Measurements from ENCODE around the gene SLIT1. TPM values are rescaled to one million over a fixed set of nuclear protein-coding genes. Genes with fewer than 3 reads are reported as not detected.

The SLIT1 gene
- total RNA-seq, 4 donors from 2014 or later: not detected

DNA sequence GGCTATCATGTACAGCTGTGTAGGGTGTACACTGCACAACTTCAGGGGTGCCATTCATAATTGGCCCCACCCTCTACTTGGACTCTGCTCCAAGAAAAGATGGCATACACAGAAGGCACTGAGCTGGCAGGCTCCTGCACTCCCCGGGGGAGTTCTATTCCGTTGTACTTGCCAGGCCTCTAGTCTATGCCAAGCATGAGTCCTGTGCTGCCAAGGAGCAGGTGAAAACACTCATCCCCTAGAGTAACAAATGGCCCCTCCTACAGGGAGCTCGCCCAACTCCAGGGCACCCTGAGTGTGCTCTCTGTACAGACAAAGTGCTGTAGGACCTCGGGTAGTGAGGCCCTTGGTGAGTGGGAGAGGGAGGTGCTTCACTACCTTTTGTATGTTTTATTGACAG, 127.2 kb downstream of the SLIT1 start:
- TF ChIP-seq, protein P1, sequence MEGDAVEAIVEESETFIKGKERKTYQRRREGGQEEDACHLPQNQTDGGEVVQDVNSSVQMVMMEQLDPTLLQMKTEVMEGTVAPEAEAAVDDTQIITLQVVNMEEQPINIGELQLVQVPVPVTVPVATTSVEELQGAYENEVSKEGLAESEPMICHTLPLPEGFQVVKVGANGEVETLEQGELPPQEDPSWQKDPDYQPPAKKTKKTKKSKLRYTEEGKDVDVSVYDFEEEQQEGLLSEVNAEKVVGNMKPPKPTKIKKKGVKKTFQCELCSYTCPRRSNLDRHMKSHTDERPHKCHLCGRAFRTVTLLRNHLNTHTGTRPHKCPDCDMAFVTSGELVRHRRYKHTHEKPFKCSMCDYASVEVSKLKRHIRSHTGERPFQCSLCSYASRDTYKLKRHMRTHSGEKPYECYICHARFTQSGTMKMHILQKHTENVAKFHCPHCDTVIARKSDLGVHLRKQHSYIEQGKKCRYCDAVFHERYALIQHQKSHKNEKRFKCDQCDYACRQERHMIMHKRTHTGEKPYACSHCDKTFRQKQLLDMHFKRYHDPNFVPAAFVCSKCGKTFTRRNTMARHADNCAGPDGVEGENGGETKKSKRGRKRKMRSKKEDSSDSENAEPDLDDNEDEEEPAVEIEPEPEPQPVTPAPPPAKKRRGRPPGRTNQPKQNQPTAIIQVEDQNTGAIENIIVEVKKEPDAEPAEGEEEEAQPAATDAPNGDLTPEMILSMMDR (IDR thresholded peaks at IDR 0.05): no peak
- TF ChIP-seq POLR2A (IDR thresholded peaks at IDR 0.05): no peak
- no peak for DNase-seq (ENCODE audit: low spot score in 2 of 2)
- H3K4me3 ChIP-seq (ENCODE audit: low read depth, poor library complexity, severe bottlenecking): no peak overlapping the region
- intact Hi-C loops (cut with DNase I; ENCODE audit: low total_unique reads): no loop called here
- 40 to 46% methylated on average over 4 of the region's 4 CpGs for WGBS, 2 donors

DNA sequence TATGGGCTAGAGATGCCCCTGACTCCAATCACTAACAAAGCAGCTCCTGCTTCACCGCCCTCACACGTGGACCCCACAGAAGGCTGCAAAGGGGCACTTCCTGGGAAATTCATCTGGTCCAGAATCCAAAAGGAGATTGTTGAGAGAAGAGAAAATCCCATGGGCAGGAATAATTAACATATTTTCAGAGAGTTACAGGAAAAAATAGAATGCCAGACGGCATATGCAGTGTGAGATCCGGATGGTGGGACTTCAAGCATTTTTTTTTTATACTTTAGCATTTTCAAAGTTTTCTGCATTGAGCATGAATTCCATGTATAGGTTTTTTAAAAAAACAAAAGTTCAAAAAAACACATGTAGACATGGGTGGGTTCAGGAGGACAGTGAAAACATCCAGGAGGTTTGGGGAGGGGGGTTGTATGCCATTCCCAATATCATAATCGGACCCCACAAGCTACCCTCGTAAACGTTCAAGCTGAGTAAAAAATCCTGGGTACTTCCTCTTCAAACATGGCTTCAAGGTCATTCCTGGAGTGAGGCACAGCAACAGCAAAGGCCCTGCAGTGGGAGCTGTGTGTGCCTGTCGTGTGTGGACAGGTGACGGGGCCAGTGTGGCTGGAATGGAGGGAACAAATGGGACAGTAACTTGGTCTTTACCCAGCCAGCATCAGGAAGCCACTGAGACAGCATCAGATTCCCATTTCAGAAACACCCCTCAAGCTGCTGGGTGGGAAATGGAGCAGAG, 128.1 kb downstream of the SLIT1 start:
- WGBS, 2 donors: 79 to 81% methylated on average over 9 of the region's 9 CpGs
- DNase-seq (ENCODE audit: low spot score in 2 of 2): no peak
- TF ChIP-seq, protein P1 (IDR thresholded peaks at IDR 0.05): no peak
- TF ChIP-seq POLR2A (IDR thresholded peaks at IDR 0.05): no peak
- H3K4me3 ChIP-seq (ENCODE audit: low read depth, poor library complexity, severe bottlenecking): no peak overlapping the region
- intact Hi-C loops (cut with DNase I; ENCODE audit: low total_unique reads): no loop called here

DNA sequence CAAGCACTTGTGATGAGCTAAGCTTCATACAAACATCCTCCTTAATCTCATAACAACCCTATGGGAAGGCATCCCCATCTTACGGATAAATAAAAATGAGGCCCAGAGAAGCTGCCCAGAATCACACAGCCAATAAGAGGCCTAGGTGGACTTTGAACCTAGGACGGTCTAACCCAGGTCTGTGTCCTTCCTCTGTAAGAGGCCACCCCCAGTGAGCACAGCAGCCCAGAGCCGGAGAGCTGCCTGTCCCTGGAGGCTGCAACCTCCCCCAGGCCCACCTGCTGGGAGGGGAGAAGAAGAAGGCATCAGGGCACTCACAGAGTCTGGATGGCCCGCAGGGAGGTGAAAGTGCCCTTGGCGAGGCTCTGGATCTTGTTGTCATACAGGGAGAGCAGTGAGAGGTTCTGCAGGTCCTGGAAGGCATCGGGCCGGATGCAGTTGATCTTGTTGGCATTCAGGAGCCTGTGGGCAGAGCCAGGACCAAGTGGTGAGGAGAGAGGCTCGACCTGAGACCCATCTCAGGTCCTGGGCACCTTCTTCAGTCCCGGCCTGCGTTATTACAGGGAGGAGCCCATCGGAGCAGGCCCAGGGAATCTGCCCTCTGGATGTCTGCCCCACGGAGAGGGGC, 129.6 kb downstream of the SLIT1 start:
- TF ChIP-seq, protein P1 (IDR thresholded peaks at IDR 0.05): no peak
- WGBS, 2 donors: 87% methylated on average over 12 of the region's 12 CpGs
- no peak overlapping the region for H3K4me3 ChIP-seq (ENCODE audit: low read depth, poor library complexity, severe bottlenecking)
- intact Hi-C loops (cut with DNase I; ENCODE audit: low total_unique reads): no loop called here
- no peak for DNase-seq (ENCODE audit: low spot score in 2 of 2)

DNA sequence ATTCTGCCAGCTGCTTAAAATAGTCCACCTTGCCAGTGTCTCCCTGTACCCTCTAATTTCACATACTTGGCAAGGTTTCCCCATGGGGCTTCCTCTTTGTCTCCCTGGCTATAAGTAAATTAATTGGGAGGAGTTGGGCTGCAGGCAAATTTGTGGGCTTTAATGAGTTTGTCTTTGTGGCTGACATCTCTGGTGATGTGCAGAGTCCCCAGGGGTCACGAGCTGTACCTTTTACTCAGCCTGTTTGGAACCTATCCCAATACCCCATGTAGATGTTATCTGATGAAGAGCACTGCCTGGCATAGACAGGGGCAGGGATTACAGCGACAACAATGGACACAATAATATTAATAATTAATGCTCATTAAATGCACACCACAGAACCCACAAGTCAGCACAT, 132.5 kb downstream of the SLIT1 start:
- no peak overlapping the region for H3K4me3 ChIP-seq (ENCODE audit: low read depth, poor library complexity, severe bottlenecking)
- WGBS, 2 donors: 45 to 54% methylated on average over 2 of the region's 2 CpGs
- TF ChIP-seq, protein P1 (IDR thresholded peaks at IDR 0.05): no peak
- TF ChIP-seq POLR2A (IDR thresholded peaks at IDR 0.05): no peak
- no peak for DNase-seq (ENCODE audit: low spot score in 2 of 2)
- intact Hi-C loops (cut with DNase I; ENCODE audit: low total_unique reads): no loop called here

DNA sequence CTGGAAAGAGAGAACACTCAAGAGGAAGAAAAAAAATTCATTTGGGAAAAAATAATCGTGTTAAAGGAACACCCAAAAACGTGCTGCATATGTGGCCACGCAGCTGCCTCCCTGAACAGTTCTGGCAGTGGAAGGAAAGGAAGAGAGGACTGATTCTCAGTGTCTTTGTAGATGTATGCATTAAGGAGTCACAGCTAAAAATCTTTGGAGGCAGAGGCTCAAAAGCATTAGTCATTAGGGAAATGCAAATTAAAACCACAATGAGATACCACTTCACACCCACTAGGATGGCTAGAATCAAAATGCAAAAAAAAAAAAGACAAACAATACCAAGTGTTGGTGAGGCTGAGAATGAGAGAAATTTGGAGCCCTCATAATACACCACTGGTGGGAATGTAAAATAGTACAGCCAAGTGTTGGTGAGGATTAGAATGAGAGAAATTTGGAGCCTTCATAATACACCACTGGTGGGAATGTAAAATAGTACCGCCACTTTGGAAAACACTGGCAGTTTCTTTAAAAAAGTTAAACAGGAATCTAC, 134.7 kb downstream of the SLIT1 start:
- no peak for TF ChIP-seq POLR2A (IDR thresholded peaks at IDR 0.05)
- TF ChIP-seq, protein P1 (IDR thresholded peaks at IDR 0.05): no peak
- no peak overlapping the region for H3K4me3 ChIP-seq (ENCODE audit: low read depth, poor library complexity, severe bottlenecking)
- no peak for DNase-seq (ENCODE audit: low spot score in 2 of 2)
- intact Hi-C loops (cut with DNase I; ENCODE audit: low total_unique reads): no loop called here
- WGBS, 2 donors: 48 to 49% methylated on average over 4 of the region's 4 CpGs

Measured in lower leg skin (tissue), 4 donors.